Neural cell (in vitro differentiated cells): Measurements from ENCODE around the gene FAM241A. TPM values are rescaled to one million over a fixed set of nuclear protein-coding genes. Genes with fewer than 3 reads are reported as not detected.

Experiments used
- H2AFZ ChIP-seq: fragments of 200-600, 300-800 bp; sonication (generic), shearing (Covaris generic); 2 replicates; pipeline ENCODE4 v1.6.0; 2014; ENCODE audit warnings: low read depth, mild to moderate bottlenecking, antibody characterized with exemption, low read length, moderate library complexity
- H3F3A ChIP-seq: fragments of 200-600 bp; shearing (Covaris generic); 2 replicates; pipeline ENCODE4 v1.6.1; 2016; ENCODE audit warnings: mild to moderate bottlenecking, moderate library complexity, mixed read lengths, antibody characterized with exemption, low read length; ENCODE audit not compliant: insufficient read depth, poor library complexity, severe bottlenecking
- H3K27ac ChIP-seq: fragments of 200-600, 300-800 bp; sonication (generic), shearing (Covaris generic); 2 replicates; pipeline ENCODE4 v1.5.1; 2014; ENCODE audit warnings: mild to moderate bottlenecking, low read length, moderate library complexity
- H3K27me3 ChIP-seq: fragments of 300-800, 200-600 bp; sonication (generic), shearing (Covaris generic); 2 replicates; pipeline ENCODE4 v1.6.0; 2014; ENCODE audit warnings: mild to moderate bottlenecking, low read depth, low read length, moderate library complexity; ENCODE audit not compliant: insufficient read depth
- H3K36me3 ChIP-seq: fragments of 300-800, 200-600 bp; sonication (generic), shearing (Covaris generic); 2 replicates; pipeline ENCODE4 v1.5.1; 2014; ENCODE audit warnings: mild to moderate bottlenecking, antibody characterized with exemption, low read length, moderate library complexity; ENCODE audit not compliant: insufficient read depth
- H3K4me2 ChIP-seq: fragments of 300-800, 200-600 bp; sonication (generic), shearing (Covaris generic); 2 replicates; pipeline ENCODE4 v1.6.0; 2014; ENCODE audit warnings: mild to moderate bottlenecking, low read length
- H3K4me3 ChIP-seq: fragments of 300-800, 200-600 bp; sonication (generic), shearing (Covaris generic); 2 replicates; pipeline ENCODE4 v1.5.1; 2014; ENCODE audit warnings: mild to moderate bottlenecking, low read length, moderate library complexity
- H3K79me2 ChIP-seq: fragments of 200-600 bp; shearing (Covaris generic); replicated peaks from 2 replicates; pipeline ENCODE4 v1.6.0; 2014; ENCODE audit warnings: mild to moderate bottlenecking, low read length, moderate library complexity; ENCODE audit not compliant: insufficient read depth
- H3K9ac ChIP-seq: fragments of 300-800, 200-600 bp; sonication (generic), shearing (Covaris generic); 2 replicates; pipeline ENCODE4 v1.6.1; 2016; ENCODE audit warnings: mild to moderate bottlenecking, low read length, mixed read lengths
- H3K9me2 ChIP-seq: fragments of 200-600 bp; shearing (Covaris generic); 2 replicates; pipeline ENCODE4 v1.6.1; 2016; ENCODE audit warnings: mild to moderate bottlenecking, low read length, mixed read lengths; ENCODE audit not compliant: insufficient read depth
- H3K9me3 ChIP-seq: fragments of 200-600, 300-800 bp; sonication (generic), shearing (Covaris generic); 2 replicates; pipeline ENCODE4 v1.6.1; 2016; ENCODE audit warnings: mild to moderate bottlenecking, mixed run types, low read length, moderate library complexity, mixed read lengths
- H4K20me1 ChIP-seq: fragments of 200-600 bp; shearing (Covaris generic); 2 replicates; pipeline ENCODE4 v1.6.1; 2016; ENCODE audit warnings: mild to moderate bottlenecking, mixed run types; ENCODE audit not compliant: insufficient read depth
- CTCF ChIP-seq: fragments of 450-650 bp; IDR thresholded peaks from 2 replicates; pipeline ENCODE4 v1.5.1; 2014; ENCODE audit warnings: antibody characterized with exemption, mild to moderate bottlenecking, moderate library complexity; ENCODE audit not compliant: poor library complexity, severe bottlenecking
- EP300 ChIP-seq: fragments of 450-650 bp; conservative IDR thresholded peaks from 2 replicates; pipeline ENCODE4 v1.6.1; 2014; ENCODE audit warnings: antibody characterized with exemption, mild to moderate bottlenecking, moderate library complexity; ENCODE audit not compliant: poor library complexity, severe bottlenecking
- EZH2 ChIP-seq: fragments of 200-600, 300-800 bp; shearing (Covaris generic), sonication (generic); IDR thresholded peaks from 2 replicates; pipeline ENCODE4 v1.6.1; 2014; ENCODE audit warnings: antibody characterized with exemption, low read length, borderline replicate concordance, mild to moderate bottlenecking; ENCODE audit not compliant: insufficient read depth, poor library complexity, severe bottlenecking
- MXI1 ChIP-seq: fragments of 450-650 bp; conservative IDR thresholded peaks from 2 replicates; pipeline ENCODE4 v1.6.1; 2014; ENCODE audit warnings: antibody characterized with exemption, mild to moderate bottlenecking; ENCODE audit not compliant: poor library complexity, severe bottlenecking
- POLR2AphosphoS5 ChIP-seq: IDR thresholded peaks from 2 replicates; pipeline ENCODE4 v1.6.1; 2012
- RAD21 ChIP-seq: fragments of 450-650 bp; conservative IDR thresholded peaks from 2 replicates; pipeline ENCODE4 v1.6.1; 2014; ENCODE audit warnings: antibody characterized with exemption, mild to moderate bottlenecking, moderate library complexity
- SMC3 ChIP-seq: fragments of 450-650 bp; conservative IDR thresholded peaks from 2 replicates; pipeline ENCODE4 v1.6.1; 2014; ENCODE audit warnings: antibody characterized with exemption, mild to moderate bottlenecking, moderate library complexity; ENCODE audit not compliant: poor library complexity
- TAF1 ChIP-seq: IDR thresholded peaks from 2 replicates; pipeline ENCODE4 v1.6.1; 2012; ENCODE audit warnings: low read depth
- polyA plus RNA-seq: library from polyadenylated mRNA; depleted of rRNA; stranded (reverse); fragments of >200 nt; gene quantifications from 2 replicates; pipeline ENCODE4 v1.2.3, GENCODE V29; 2014
- TF ChIP-seq, protein P1 (sequence below): IDR thresholded peaks from 2 replicates; pipeline ENCODE4 v1.6.1; 2012; ENCODE audit warnings: borderline replicate concordance

The FAM241A gene
- polyA plus RNA-seq, 1 donor from 2014 or later, result 0.59 TPM

DNA sequence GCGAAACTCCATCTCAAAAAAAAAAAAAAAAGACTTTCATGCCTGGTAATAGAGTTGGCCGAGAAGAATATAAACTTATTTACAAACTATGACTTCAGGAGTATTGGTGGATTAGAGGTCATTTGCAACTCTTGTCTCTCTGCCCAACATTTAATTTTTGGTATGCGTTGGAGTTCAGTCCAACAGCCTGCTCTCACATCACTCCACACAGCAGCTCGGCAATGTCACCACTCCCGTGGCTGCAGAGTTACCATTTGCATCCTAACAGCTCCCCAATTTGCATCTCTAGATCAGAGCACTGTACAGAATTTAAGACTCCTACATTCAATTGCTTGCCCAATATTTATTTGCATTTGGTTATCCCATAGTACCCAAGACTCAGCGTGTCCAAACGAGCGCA lies 45.4 kb downstream of the FAM241A start:
- no peaks in the 10 kb centered on the region for H3K36me3 ChIP-seq
- H3K9ac ChIP-seq, result no peak overlapping the region
- H3K9me2 ChIP-seq, result no peaks in the 10 kb centered on the region
- no peaks in the 10 kb centered on the region for H4K20me1 ChIP-seq
- no peak overlapping the region for H3K4me3 ChIP-seq
- no peaks in the 10 kb centered on the region for H3F3A ChIP-seq
- H3K27me3 ChIP-seq, result no peaks in the 10 kb centered on the region
- H3K79me2 ChIP-seq, result no peaks in the 10 kb centered on the region
- TF ChIP-seq MXI1, result no peak
- no peak for TF ChIP-seq CTCF
- no peak for TF ChIP-seq POLR2AphosphoS5
- no peak for TF ChIP-seq TAF1
- TF ChIP-seq EP300, result no peak
- no peak for TF ChIP-seq SMC3
- no peak for TF ChIP-seq RAD21
- TF ChIP-seq, protein P1, sequence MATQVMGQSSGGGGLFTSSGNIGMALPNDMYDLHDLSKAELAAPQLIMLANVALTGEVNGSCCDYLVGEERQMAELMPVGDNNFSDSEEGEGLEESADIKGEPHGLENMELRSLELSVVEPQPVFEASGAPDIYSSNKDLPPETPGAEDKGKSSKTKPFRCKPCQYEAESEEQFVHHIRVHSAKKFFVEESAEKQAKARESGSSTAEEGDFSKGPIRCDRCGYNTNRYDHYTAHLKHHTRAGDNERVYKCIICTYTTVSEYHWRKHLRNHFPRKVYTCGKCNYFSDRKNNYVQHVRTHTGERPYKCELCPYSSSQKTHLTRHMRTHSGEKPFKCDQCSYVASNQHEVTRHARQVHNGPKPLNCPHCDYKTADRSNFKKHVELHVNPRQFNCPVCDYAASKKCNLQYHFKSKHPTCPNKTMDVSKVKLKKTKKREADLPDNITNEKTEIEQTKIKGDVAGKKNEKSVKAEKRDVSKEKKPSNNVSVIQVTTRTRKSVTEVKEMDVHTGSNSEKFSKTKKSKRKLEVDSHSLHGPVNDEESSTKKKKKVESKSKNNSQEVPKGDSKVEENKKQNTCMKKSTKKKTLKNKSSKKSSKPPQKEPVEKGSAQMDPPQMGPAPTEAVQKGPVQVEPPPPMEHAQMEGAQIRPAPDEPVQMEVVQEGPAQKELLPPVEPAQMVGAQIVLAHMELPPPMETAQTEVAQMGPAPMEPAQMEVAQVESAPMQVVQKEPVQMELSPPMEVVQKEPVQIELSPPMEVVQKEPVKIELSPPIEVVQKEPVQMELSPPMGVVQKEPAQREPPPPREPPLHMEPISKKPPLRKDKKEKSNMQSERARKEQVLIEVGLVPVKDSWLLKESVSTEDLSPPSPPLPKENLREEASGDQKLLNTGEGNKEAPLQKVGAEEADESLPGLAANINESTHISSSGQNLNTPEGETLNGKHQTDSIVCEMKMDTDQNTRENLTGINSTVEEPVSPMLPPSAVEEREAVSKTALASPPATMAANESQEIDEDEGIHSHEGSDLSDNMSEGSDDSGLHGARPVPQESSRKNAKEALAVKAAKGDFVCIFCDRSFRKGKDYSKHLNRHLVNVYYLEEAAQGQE, result no peak
- TF ChIP-seq EZH2, result no peak
- no peak overlapping the region for H3K27ac ChIP-seq
- no peak overlapping the region for H3K4me2 ChIP-seq
- no peaks in the 10 kb centered on the region for H3K9me3 ChIP-seq
- no peak overlapping the region for H2AFZ ChIP-seq

- no peaks in the 10 kb centered on the region for H3K27me3 ChIP-seq
- no peak overlapping the region for H2AFZ ChIP-seq
- H3K9me3 ChIP-seq, result no peaks in the 10 kb centered on the region
- no peaks in the 10 kb centered on the region for H4K20me1 ChIP-seq
- H3K9ac ChIP-seq, result no peak overlapping the region
- H3K4me2 ChIP-seq, result no peak overlapping the region
- no peaks in the 10 kb centered on the region for H3K9me2 ChIP-seq
- no peaks in the 10 kb centered on the region for H3K79me2 ChIP-seq
- no peaks in the 10 kb centered on the region for H3F3A ChIP-seq
- no peak for TF ChIP-seq SMC3
- TF ChIP-seq, protein P1, result no peak
- no peak for TF ChIP-seq EP300
- no peak for TF ChIP-seq POLR2AphosphoS5
- no peak for TF ChIP-seq TAF1
- no peak for TF ChIP-seq CTCF
- TF ChIP-seq EZH2, result no peak
- TF ChIP-seq RAD21, result no peak
- no peak for TF ChIP-seq MXI1
- no peak overlapping the region for H3K4me3 ChIP-seq
- H3K27ac ChIP-seq, result no peak overlapping the region
- H3K36me3 ChIP-seq, result no peaks in the 10 kb centered on the region
These were observed 51.2 kb downstream of the FAM241A start for GRCh38 chr4:112196461-112196860.
